HAP-1 (cell line): Measurements from ENCODE around the gene ADGRE2.
"Not testable (repeated sequence)": the region's sequence is repeated elsewhere in the genome, so short reads cannot be mapped to it uniquely, and the experiment has no call there.

Experiments
- DNase-seq, 2 experiments: peaks; one replicate each; pipeline ENCODE4 v3.0.0-alpha.2; 2016 to 2020; ENCODE audit warnings: low spot score in 2 of 2
- H3K27me3 ChIP-seq: fragments of 250-450 bp; sonication (Bioruptor Pico); 2 replicates; pipeline ENCODE4 v1.5.1; 2020; ENCODE audit warnings: low read depth, mild to moderate bottlenecking, moderate library complexity
- H3K36me3 ChIP-seq: fragments of 250-450 bp; sonication (Bioruptor Pico); replicated peaks from 2 replicates; pipeline ENCODE4 v1.5.1; 2020; ENCODE audit warnings: mild to moderate bottlenecking
- H3K4me1 ChIP-seq: fragments of 250-450 bp; sonication (Bioruptor Pico); 2 replicates; pipeline ENCODE4 v1.5.1; 2020; ENCODE audit warnings: mild to moderate bottlenecking
- H3K4me3 ChIP-seq: fragments of 250-450 bp; sonication (Bioruptor Pico); 2 replicates; pipeline ENCODE4 v1.5.1; 2020; ENCODE audit warnings: mild to moderate bottlenecking, moderate library complexity
- H3K9me3 ChIP-seq: fragments of 250-450 bp; sonication (Bioruptor Pico); 2 replicates; pipeline ENCODE4 v1.5.1; 2020; ENCODE audit warnings: mild to moderate bottlenecking, moderate library complexity
- in situ Hi-C: fragments of 300-500 bp; cut with MboI; formaldehyde crosslinking; loops from 3 replicates; pipeline ENCODE4 v1.14.3; 2020; ENCODE audit warnings: low sequenced_read_pairs, inconsistent platforms, mixed read lengths

The ADGRE2 gene

GRCh38 chr19:14772467-14772866, 5.9 kb downstream of the ADGRE2 start:
- in situ Hi-C loops: no loop called here

GRCh38 chr19:14770944-14771839, 7.2 kb downstream of the ADGRE2 start:
- in situ Hi-C loops: no loop called here
- Histone ChIP-seq H3K36me3 (no peaks in the 10 kb centered on the region), H3K4me1 (no peaks in the 10 kb centered on the region)

More at GRCh38 chr19:14772467-14772866, 5.9 kb downstream of the ADGRE2 start:
- Histone ChIP-seq H3K9me3 (no peaks in the 10 kb centered on the region), H3K4me3 (no peak overlapping the region), H3K4me1 (no peaks in the 10 kb centered on the region), H3K36me3 (no peaks in the 10 kb centered on the region), H3K27me3 (0 out of 2 replicates have a peak, but pooled peaks cover 7% of the 10 kb centered on the region)
- DNase-seq: no peak

GRCh38 chr19:14770136-14770535, 8.2 kb downstream of the ADGRE2 start:
- no peak overlapping the region for H3K4me3 ChIP-seq
- no peak for DNase-seq
- H3K36me3 ChIP-seq: no peaks in the 10 kb centered on the region
- H3K9me3 ChIP-seq: no peaks in the 10 kb centered on the region
- in situ Hi-C loops: no loop called here
- no peaks in the 10 kb centered on the region for H3K27me3 ChIP-seq
- no peaks in the 10 kb centered on the region for H3K4me1 ChIP-seq

More at GRCh38 chr19:14770944-14771839, 7.2 kb downstream of the ADGRE2 start:
- no peak for DNase-seq
- H3K9me3 ChIP-seq: no peaks in the 10 kb centered on the region
- H3K4me3 ChIP-seq: no peak overlapping the region
- 0 out of 2 replicates have a peak, but pooled peaks cover 3% of the 10 kb centered on the region for H3K27me3 ChIP-seq

- in situ Hi-C loops: loop anchor here (5.0 kb wide), 1 partner anchor 372 kb away; no protein-coding TSS in a partner anchor
- Histone ChIP-seq H3K4me3 (no peak overlapping the region), H3K4me1 (no peaks in the 10 kb centered on the region), H3K9me3 (no peaks in the 10 kb centered on the region), H3K36me3 (no peaks in the 10 kb centered on the region), H3K27me3 (no peaks in the 10 kb centered on the region)
- DNase-seq: no peak
Measured at GRCh38 chr19:14769201-14769600, 9.2 kb downstream of the ADGRE2 start.

- no peak for DNase-seq
- H3K9me3 ChIP-seq: no peaks in the 10 kb centered on the region
- H3K27me3 ChIP-seq: no peaks in the 10 kb centered on the region
- H3K4me3 ChIP-seq: no peak overlapping the region
- no peaks in the 10 kb centered on the region for H3K4me1 ChIP-seq
- in situ Hi-C loops: loop anchor here (5.0 kb wide), 1 partner anchor 371 kb away; no protein-coding TSS in a partner anchor
- no peaks in the 10 kb centered on the region for H3K36me3 ChIP-seq
Measured at GRCh38 chr19:14768001-14768400, 10.4 kb downstream of the ADGRE2 start.

GRCh38 chr19:14767466-14767971, 10.8 kb downstream of the ADGRE2 start:
- Histone ChIP-seq H3K4me3 (no peak overlapping the region), H3K4me1 (no peaks in the 10 kb centered on the region), H3K27me3 (no peaks in the 10 kb centered on the region), H3K9me3 (no peaks in the 10 kb centered on the region), H3K36me3 (no peaks in the 10 kb centered on the region)
- no peak for DNase-seq
- in situ Hi-C loops: loop anchor here (5.0 kb wide), 1 partner anchor 370 kb away; no protein-coding TSS in a partner anchor

- in situ Hi-C loops: loop anchor here (5.0 kb wide), 1 partner anchor 369 kb away; no protein-coding TSS in a partner anchor
- DNase-seq, H3K4me3 ChIP-seq, H3K9me3 ChIP-seq, H3K27me3 ChIP-seq, H3K36me3 ChIP-seq, H3K4me1 ChIP-seq: not testable (repeated sequence)
Measured at GRCh38 chr19:14765841-14766240, 12.5 kb downstream of the ADGRE2 start.

- not testable (repeated sequence) for H3K9me3 ChIP-seq, H3K27me3 ChIP-seq, H3K36me3 ChIP-seq, H3K4me3 ChIP-seq, H3K4me1 ChIP-seq, DNase-seq
- in situ Hi-C loops: loop anchor here (5.0 kb wide), 1 partner anchor 368 kb away; no protein-coding TSS in a partner anchor
Measured at GRCh38 chr19:14765403-14765802, 13.0 kb downstream of the ADGRE2 start.

- DNase-seq: no peak
- Histone ChIP-seq H3K4me1 (no peaks in the 10 kb centered on the region), H3K9me3 (no peaks in the 10 kb centered on the region), H3K4me3 (no peak overlapping the region), H3K27me3 (no peaks in the 10 kb centered on the region), H3K36me3 (no peaks in the 10 kb centered on the region)
- in situ Hi-C loops: no loop called here
Measured at GRCh38 chr19:14764401-14764800, 14.0 kb downstream of the ADGRE2 start.

GRCh38 chr19:14763497-14764145, 14.7 kb downstream of the ADGRE2 start:
- Histone ChIP-seq H3K4me1 (no peaks in the 10 kb centered on the region), H3K4me3 (no peak overlapping the region), H3K36me3 (no peaks in the 10 kb centered on the region), H3K27me3 (no peaks in the 10 kb centered on the region), H3K9me3 (no peaks in the 10 kb centered on the region)
- DNase-seq: no peak
- in situ Hi-C loops: no loop called here

- Histone ChIP-seq H3K4me1 (no peaks in the 10 kb centered on the region), H3K36me3 (no peaks in the 10 kb centered on the region), H3K4me3 (no peak overlapping the region), H3K9me3 (no peaks in the 10 kb centered on the region), H3K27me3 (no peaks in the 10 kb centered on the region)
- DNase-seq: no peak
- in situ Hi-C loops: no loop called here
Measured at GRCh38 chr19:14762111-14762510, 16.2 kb downstream of the ADGRE2 start.

- H3K27me3 ChIP-seq: no peaks in the 10 kb centered on the region
- H3K4me3 ChIP-seq: no peak overlapping the region
- no peaks in the 10 kb centered on the region for H3K36me3 ChIP-seq
- no peaks in the 10 kb centered on the region for H3K4me1 ChIP-seq
- in situ Hi-C loops: no loop called here
- DNase-seq: no peak
- no peaks in the 10 kb centered on the region for H3K9me3 ChIP-seq
Measured at GRCh38 chr19:14761607-14762006, 16.8 kb downstream of the ADGRE2 start.

- H3K4me1 ChIP-seq: no peaks in the 10 kb centered on the region
- no peak overlapping the region for H3K4me3 ChIP-seq
- in situ Hi-C loops: no loop called here
- no peaks in the 10 kb centered on the region for H3K9me3 ChIP-seq
- no peaks in the 10 kb centered on the region for H3K36me3 ChIP-seq
- DNase-seq: no peak
- no peaks in the 10 kb centered on the region for H3K27me3 ChIP-seq
Measured at GRCh38 chr19:14758816-14759215, 19.5 kb downstream of the ADGRE2 start.

GRCh38 chr19:14748601-14749000, 29.8 kb downstream of the ADGRE2 start:
- no peak for DNase-seq
- in situ Hi-C loops: no loop called here
- no peaks in the 10 kb centered on the region for H3K9me3 ChIP-seq
- H3K4me1 ChIP-seq: no peaks in the 10 kb centered on the region
- H3K4me3 ChIP-seq: no peak overlapping the region
- no peaks in the 10 kb centered on the region for H3K36me3 ChIP-seq
- no peaks in the 10 kb centered on the region for H3K27me3 ChIP-seq
